Esophagus squamous epithelium (tissue), 4 donors: ENCODE data around the gene IFNL1.

Experiments
- CTCF ChIP-seq, 6 experiments: fragments of 450-650 bp in 4 of 6; fragments of 200-600 bp in 2 of 6; sonication (generic) in 2 of 6; IDR thresholded peaks; one replicate each; pipeline ENCODE4 v1.5.1; 2016 to 2019; ENCODE audit warnings: antibody characterized with exemption in 6 of 6, mild to moderate bottlenecking in 4 of 6, moderate library complexity in 4 of 6
- POLR2A ChIP-seq, 4 donors: fragments of 450-650 bp; IDR thresholded peaks; one replicate each; pipeline ENCODE4 v1.6.1; 2017; ENCODE audit warnings: antibody characterized with exemption in 4 of 4, mild to moderate bottlenecking in 4 of 4, moderate library complexity in 3 of 4

DNA sequence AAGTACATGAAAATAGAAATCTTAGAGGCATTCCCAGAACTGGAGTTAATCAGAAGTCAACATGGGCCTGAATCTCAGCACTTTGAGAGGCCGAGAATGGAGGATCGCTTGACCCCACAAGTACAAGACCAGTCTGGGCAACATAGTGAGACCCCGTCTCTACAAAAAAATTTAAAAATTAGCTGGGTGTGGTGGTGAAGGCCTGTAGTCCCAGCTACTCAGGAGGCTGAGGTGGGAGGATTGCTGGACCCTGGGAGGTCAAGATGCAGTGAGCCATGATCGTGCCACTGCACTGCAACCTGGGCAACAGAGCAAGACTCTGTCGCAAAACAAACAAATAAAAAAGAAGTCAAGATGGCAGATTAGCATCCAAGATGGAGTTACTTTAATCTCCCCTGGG is 19.5 kb upstream of the IFNL1 start:
- no peak for TF ChIP-seq CTCF (IDR thresholded peaks at IDR 0.05)
- TF ChIP-seq POLR2A (IDR thresholded peaks at IDR 0.05) = no peak
